DND-41 (cell line): ENCODE results near the gene SORL1-AS1.

Source experiments
- EZH2 ChIP-seq: IDR thresholded peaks from 3 replicates; pipeline ENCODE4 v1.6.1; 2012; ENCODE audit warnings: borderline replicate concordance, low read depth, mild to moderate bottlenecking, moderate library complexity, low read length, inconsistent platforms; ENCODE audit not compliant: severe bottlenecking
- TF ChIP-seq, protein P1 (sequence below): IDR thresholded peaks from 2 replicates; pipeline ENCODE4 v1.5.1; 2012; ENCODE audit warnings: borderline replicate concordance, low read length, moderate library complexity, mild to moderate bottlenecking; ENCODE audit not compliant: poor library complexity, severe bottlenecking; ENCODE audit errors: extremely low read depth

DNA sequence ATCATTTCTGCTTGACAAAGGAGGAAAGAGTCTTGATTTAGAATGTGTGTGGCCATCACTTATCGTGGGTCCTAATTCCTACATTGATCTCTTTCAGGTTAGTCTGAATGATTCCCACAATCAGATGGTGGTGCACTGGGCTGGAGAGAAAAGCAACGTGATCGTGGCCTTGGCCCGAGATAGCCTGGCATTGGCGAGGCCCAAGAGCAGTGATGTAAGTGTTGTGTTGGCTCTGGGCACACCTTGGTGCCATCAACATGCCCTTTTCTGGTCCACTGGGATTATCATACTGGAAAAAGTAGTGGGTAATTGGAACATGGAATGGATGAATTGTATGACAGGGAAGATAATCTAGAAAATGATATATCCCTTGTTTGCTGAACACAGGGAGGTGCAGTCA is 17.1 kb upstream of the SORL1-AS1 start:
- TF ChIP-seq, protein P1, sequence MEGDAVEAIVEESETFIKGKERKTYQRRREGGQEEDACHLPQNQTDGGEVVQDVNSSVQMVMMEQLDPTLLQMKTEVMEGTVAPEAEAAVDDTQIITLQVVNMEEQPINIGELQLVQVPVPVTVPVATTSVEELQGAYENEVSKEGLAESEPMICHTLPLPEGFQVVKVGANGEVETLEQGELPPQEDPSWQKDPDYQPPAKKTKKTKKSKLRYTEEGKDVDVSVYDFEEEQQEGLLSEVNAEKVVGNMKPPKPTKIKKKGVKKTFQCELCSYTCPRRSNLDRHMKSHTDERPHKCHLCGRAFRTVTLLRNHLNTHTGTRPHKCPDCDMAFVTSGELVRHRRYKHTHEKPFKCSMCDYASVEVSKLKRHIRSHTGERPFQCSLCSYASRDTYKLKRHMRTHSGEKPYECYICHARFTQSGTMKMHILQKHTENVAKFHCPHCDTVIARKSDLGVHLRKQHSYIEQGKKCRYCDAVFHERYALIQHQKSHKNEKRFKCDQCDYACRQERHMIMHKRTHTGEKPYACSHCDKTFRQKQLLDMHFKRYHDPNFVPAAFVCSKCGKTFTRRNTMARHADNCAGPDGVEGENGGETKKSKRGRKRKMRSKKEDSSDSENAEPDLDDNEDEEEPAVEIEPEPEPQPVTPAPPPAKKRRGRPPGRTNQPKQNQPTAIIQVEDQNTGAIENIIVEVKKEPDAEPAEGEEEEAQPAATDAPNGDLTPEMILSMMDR, result no peak
- TF ChIP-seq EZH2, result no peak
